Fibroblast of villous mesenchyme (primary cell): Measurements from ENCODE around the gene NOP16. TPM values are rescaled to one million over a fixed set of nuclear protein-coding genes. Genes with fewer than 3 reads are reported as not detected.

ENCODE experiments used
- DNase-seq: peaks from one replicate; pipeline ENCODE4 v3.0.0-alpha.2; 2010; ENCODE audit warnings: low read depth
- H3K4me3 ChIP-seq: 2 replicates; pipeline ENCODE4 v1.5.1; 2011; ENCODE audit warnings: low read depth, mild to moderate bottlenecking, low read length
- total RNA-seq: library from RNA; depleted of rRNA; stranded (reverse); fragments of >200 nt; gene quantifications from 2 replicates; pipeline ENCODE4 v1.2.3, GENCODE V29; 2012
- TF ChIP-seq, protein P1 (sequence below): IDR thresholded peaks from 2 replicates; pipeline ENCODE4 v1.5.1; 2012; ENCODE audit warnings: low read depth, mild to moderate bottlenecking, low read length; ENCODE audit not compliant: insufficient read depth

NOP16 gene
- total RNA-seq, 1 donor: 13.8 TPM

GRCh38 chr5:176405656-176406435, 17.4 kb upstream of the NOP16 start:
- no peak for DNase-seq

DNA sequence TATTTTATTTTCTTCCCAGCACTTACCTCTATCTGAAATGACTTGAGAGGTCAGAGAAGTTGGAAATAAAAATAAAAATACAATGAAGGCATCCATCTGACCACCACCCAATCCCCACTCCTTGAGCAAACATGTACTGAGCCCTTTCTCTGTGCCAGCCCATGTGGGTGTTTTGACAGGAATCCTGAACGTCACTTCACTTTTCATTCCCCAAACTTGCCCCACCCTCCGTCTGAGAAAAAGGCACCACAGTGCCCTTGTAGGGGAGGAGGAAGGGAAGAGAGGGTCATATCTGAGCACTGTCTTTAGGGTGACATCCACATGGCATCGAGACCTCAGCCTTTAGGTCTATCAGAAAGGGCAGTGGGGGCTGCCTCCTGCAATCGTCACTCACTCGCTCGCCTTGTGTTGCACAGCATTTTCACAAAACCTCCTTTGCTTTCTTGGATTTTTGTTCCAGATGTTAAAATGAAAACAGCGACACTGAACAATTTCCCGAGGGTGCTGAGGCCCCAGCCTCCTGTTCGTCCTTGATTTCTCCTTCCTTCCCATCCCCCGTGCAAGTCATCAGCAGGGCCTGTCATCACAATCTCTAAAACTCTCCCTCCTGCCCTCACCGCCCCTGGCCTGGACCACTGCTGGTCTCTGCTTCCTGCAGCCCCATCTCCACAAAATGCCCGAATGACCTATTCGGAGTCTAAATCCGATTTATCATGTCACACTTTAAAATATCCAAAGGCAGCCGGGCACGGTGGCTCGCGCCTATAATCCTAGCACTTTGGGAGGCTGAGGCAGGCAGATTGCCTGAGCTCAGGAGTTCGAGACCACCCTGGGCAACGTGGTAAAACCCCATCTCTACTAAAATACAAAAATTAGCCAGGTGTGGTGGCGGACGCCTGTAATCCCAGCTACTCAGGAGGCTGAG, 13.1 kb upstream of the NOP16 start:
- TF ChIP-seq, protein P1, sequence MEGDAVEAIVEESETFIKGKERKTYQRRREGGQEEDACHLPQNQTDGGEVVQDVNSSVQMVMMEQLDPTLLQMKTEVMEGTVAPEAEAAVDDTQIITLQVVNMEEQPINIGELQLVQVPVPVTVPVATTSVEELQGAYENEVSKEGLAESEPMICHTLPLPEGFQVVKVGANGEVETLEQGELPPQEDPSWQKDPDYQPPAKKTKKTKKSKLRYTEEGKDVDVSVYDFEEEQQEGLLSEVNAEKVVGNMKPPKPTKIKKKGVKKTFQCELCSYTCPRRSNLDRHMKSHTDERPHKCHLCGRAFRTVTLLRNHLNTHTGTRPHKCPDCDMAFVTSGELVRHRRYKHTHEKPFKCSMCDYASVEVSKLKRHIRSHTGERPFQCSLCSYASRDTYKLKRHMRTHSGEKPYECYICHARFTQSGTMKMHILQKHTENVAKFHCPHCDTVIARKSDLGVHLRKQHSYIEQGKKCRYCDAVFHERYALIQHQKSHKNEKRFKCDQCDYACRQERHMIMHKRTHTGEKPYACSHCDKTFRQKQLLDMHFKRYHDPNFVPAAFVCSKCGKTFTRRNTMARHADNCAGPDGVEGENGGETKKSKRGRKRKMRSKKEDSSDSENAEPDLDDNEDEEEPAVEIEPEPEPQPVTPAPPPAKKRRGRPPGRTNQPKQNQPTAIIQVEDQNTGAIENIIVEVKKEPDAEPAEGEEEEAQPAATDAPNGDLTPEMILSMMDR: no peak
- no peak overlapping the region for H3K4me3 ChIP-seq
- DNase-seq: no peak

More at GRCh38 chr5:176405656-176406435, 17.4 kb upstream of the NOP16 start:
- TF ChIP-seq, protein P1: no peak
- H3K4me3 ChIP-seq: no peak overlapping the region

DNA sequence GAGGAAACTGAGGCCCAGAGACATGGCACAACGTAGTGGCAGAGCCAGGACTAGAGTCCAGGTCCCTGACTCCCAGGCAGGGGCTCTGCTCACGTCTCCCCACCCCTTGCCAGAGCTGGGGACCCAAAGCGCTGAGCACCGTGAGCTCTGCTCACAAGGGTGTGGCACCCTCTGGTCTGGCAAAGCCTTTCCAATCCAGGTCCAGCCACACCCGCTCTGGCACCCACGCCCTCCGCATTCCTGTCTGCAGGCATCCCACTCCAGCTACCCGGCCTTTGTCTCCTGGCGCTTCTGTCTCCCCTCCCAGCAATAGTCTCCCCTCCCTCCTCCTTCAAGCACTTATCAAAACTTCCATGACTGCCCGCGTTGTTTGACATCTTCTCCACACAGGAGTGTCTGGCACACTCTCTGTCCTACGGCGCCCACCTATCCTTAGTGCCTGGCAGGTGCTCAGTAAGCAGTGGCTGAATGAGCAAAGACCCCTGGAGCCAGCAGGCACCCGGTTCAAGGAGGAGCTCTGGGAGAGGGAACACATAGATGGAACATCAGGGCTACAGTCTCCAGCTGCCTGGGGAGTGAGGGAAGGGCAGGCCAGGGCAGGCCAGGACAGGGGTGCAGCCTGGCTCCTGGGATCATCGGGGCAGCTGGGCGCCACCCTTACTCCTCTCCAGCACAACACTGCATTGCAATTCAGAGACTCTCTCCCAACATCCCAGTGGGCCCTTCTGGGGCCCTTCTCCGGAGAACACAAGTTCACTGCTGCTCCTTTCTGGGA, 12.2 kb upstream of the NOP16 start:
- TF ChIP-seq, protein P1: no peak
- no peak for DNase-seq
- no peak overlapping the region for H3K4me3 ChIP-seq

DNA sequence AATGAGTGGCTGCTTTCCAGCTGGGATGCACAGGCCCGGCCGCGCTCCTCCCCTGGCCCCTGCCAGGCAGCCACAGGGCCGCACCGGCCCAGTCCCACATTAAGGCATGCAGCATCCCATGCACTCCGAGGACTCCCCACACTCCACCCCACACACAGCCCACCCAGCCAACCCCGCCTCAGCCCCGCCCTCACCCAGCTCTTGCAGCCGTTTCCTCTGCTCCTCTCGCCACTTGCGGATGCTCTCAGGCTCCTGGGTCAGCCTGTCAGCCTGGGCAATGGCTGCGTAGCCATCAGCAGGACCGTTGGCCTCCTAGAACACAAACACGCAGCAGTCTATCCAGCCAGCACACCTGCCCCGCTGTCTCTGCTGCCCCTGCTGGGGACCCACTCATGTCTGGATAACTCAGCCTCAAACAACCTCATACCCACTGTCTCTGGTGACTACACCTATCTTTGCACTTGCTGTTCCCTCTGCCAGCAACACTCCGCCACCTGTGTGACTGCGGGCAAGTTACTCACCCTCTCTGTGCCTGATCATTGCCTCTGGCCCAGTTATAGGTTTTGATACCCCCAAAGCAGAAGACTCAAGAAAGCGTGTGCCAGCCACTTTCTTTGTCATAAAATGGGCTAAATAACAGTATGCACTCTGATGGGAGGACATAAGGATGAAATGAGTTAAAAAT, 9.5 kb upstream of the NOP16 start:
- TF ChIP-seq, protein P1: no peak
- no peak overlapping the region for H3K4me3 ChIP-seq
- no peak for DNase-seq

GRCh38 chr5:176396330-176396729, 7.9 kb upstream of the NOP16 start:
- peak; percentile 69 for DNase-seq
- TF ChIP-seq, protein P1: no peak
- H3K4me3 ChIP-seq: no peak overlapping the region

- no peak overlapping the region for H3K4me3 ChIP-seq
- DNase-seq: peak; percentile 73
- TF ChIP-seq, protein P1: no peak
These were observed 6.7 kb upstream of the NOP16 start for GRCh38 chr5:176394881-176395675.
